GM18508 (cell line): ENCODE data around the gene ADH5.
A peak's percentile ranks its signal among the peaks of the same experiment; 100 is the strongest.
"Not testable (repeated sequence)": the region's sequence is repeated elsewhere in the genome, so short reads cannot be mapped to it uniquely, and the experiment has no call there.

Source experiments
- ATAC-seq: cut with Tn5 transposase; IDR thresholded peaks from one replicate; pipeline ENCODE4 v1.9.1; 2021; ENCODE audit warnings: moderate number of reproducible peaks; ENCODE audit not compliant: insufficient read depth, unreplicated experiment

The ADH5 gene

GRCh38 chr4:99088481-99089365, at the start of gene ADH5:
Gene ADH5, minus strand, starts transcription at chr4:99088788. Its CDS starts 88 bp downstream, at chr4:99088700.
- peak; percentile 71 for ATAC-seq

- no peak for ATAC-seq
These were observed 47.7 kb upstream of the ADH5 start for GRCh38 chr4:99136329-99136728.

- no peak for ATAC-seq
These were observed 47.1 kb upstream of the ADH5 start for GRCh38 chr4:99135541-99136162.

- ATAC-seq, result no peak
These were observed 46.0 kb upstream of the ADH5 start for GRCh38 chr4:99134586-99134985.

GRCh38 chr4:99131378-99131777, 42.8 kb upstream of the ADH5 start:
- ATAC-seq, result no peak

- ATAC-seq, result no peak
These were observed 37.8 kb upstream of the ADH5 start for GRCh38 chr4:99126376-99126775.

- no peak for ATAC-seq
These were observed 32.4 kb upstream of the ADH5 start for GRCh38 chr4:99121008-99121407.

GRCh38 chr4:99120501-99120900, 31.9 kb upstream of the ADH5 start:
- ATAC-seq, result no peak

GRCh38 chr4:99117876-99118693, 29.5 kb upstream of the ADH5 start:
- no peak for ATAC-seq

GRCh38 chr4:99117122-99117841, 28.7 kb upstream of the ADH5 start:
- ATAC-seq, result not testable (repeated sequence)

GRCh38 chr4:99109286-99109685, 20.7 kb upstream of the ADH5 start:
- ATAC-seq, result not testable (repeated sequence)

GRCh38 chr4:99104153-99104552, 15.6 kb upstream of the ADH5 start:
- ATAC-seq, result no peak

GRCh38 chr4:99103166-99103565, 14.6 kb upstream of the ADH5 start:
- ATAC-seq, result no peak

GRCh38 chr4:99102634-99103033, 14.0 kb upstream of the ADH5 start:
- no peak for ATAC-seq

GRCh38 chr4:99100876-99101275, 12.3 kb upstream of the ADH5 start:
- no peak for ATAC-seq

GRCh38 chr4:99099814-99100213, 11.2 kb upstream of the ADH5 start:
- ATAC-seq, result not testable (repeated sequence)

- ATAC-seq, result no peak
These were observed 10.7 kb upstream of the ADH5 start for GRCh38 chr4:99099311-99099710.

GRCh38 chr4:99091841-99092240, 3.3 kb upstream of the ADH5 start:
- ATAC-seq, result not testable (repeated sequence)

GRCh38 chr4:99091216-99091575, 2.6 kb upstream of the ADH5 start:
- no peak for ATAC-seq

GRCh38 chr4:99090481-99091215, 2.1 kb upstream of the ADH5 start:
- ATAC-seq, result no peak
